Upper lobe of left lung (tissue), 4 donors: ENCODE data around the gene GNAS.

Experiments
- POLR2A ChIP-seq, 4 donors: fragments of 450-650 bp; IDR thresholded peaks; one replicate each; pipeline ENCODE4 v1.5.1; 2016 to 2017; ENCODE audit warnings: antibody characterized with exemption in 4 of 4, mild to moderate bottlenecking in 2 of 4
- TF ChIP-seq, protein P1 (sequence below), 6 experiments: fragments of 450-650 bp in 4 of 6; fragments of 200-600 bp in 2 of 6; sonication (generic) in 2 of 6; IDR thresholded peaks; one replicate each; pipeline ENCODE4 v1.5.1; 2016 to 2019; ENCODE audit warnings: antibody characterized with exemption in 6 of 6

DNA sequence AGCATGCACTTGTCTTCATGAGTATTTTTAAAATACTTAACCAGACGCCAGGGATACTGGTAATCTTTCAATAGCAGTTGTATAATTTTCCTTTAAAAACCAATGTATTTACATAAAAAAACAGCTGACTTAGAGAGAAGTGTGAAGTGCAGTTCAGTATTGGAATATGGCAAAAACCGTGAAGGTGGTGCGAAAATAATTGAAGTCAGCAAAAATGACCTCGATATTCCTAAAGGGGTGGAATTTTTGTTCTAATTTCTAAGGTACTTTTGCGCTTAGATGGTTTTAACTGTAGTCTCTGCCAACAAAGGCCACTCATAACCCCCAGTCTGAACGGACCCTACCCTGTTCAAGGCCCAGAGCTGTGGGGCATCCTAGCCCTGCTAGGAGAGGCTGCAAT is 27.1 kb upstream of the GNAS start:
- TF ChIP-seq, protein P1, sequence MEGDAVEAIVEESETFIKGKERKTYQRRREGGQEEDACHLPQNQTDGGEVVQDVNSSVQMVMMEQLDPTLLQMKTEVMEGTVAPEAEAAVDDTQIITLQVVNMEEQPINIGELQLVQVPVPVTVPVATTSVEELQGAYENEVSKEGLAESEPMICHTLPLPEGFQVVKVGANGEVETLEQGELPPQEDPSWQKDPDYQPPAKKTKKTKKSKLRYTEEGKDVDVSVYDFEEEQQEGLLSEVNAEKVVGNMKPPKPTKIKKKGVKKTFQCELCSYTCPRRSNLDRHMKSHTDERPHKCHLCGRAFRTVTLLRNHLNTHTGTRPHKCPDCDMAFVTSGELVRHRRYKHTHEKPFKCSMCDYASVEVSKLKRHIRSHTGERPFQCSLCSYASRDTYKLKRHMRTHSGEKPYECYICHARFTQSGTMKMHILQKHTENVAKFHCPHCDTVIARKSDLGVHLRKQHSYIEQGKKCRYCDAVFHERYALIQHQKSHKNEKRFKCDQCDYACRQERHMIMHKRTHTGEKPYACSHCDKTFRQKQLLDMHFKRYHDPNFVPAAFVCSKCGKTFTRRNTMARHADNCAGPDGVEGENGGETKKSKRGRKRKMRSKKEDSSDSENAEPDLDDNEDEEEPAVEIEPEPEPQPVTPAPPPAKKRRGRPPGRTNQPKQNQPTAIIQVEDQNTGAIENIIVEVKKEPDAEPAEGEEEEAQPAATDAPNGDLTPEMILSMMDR (IDR thresholded peaks at IDR 0.05) = no peak
- no peak for TF ChIP-seq POLR2A (IDR thresholded peaks at IDR 0.05)
